SK-N-DZ (cell line): ENCODE data around the gene CPLX3.

Source experiments
- DNase-seq: peaks from one replicate; pipeline ENCODE4 v3.0.0-alpha.2; 2015; ENCODE audit warnings: low spot score

The CPLX3 gene

DNA sequence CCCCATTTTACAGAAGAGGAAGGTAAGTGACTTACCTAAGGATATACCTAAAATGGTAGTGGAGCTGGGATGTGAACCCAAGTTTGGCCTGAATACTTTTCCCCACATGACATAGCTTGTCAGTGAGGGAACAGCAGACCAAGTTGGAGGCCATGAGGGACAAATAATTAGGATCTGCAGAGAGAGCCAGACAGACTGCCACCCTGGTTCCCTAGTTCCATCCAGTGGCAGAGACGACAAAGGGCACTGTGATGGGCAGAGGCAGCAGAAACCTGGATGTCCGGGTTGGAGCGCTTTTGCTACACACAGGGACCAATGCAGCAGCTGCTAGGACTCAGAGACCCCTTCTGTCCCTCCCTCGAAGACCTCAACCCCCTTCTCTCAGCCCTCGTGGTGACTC is 1.2 kb downstream of the CPLX3 start:
- no peak for DNase-seq

GRCh38 chr15:74828835-74829234 is 2.4 kb downstream of the CPLX3 start:
- no peak for DNase-seq

GRCh38 chr15:74829486-74829885 is 3.1 kb downstream of the CPLX3 start:
- DNase-seq, result no peak

DNA sequence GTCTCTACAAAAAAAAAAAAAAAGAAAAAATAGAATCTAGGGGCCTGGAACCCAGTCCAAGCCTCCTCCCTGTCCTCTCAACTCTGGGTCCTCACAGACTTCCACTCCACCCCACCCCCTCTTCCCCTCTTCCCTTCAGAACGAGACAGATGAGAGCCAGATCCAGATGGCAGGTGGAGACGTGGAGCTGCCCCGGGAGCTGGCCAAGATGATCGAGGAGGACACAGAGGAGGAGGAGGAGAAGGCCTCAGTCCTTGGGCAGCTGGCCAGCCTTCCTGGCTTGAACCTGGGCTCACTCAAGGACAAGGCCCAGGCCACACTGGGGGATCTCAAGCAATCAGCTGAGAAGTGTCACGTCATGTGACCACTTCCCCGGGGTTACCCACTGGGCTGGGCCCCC is 3.6 kb downstream of the CPLX3 start:
- DNase-seq, result no peak

- DNase-seq, result no peak
Measured at GRCh38 chr15:74830868-74831267, 4.4 kb downstream of the CPLX3 start.

DNA sequence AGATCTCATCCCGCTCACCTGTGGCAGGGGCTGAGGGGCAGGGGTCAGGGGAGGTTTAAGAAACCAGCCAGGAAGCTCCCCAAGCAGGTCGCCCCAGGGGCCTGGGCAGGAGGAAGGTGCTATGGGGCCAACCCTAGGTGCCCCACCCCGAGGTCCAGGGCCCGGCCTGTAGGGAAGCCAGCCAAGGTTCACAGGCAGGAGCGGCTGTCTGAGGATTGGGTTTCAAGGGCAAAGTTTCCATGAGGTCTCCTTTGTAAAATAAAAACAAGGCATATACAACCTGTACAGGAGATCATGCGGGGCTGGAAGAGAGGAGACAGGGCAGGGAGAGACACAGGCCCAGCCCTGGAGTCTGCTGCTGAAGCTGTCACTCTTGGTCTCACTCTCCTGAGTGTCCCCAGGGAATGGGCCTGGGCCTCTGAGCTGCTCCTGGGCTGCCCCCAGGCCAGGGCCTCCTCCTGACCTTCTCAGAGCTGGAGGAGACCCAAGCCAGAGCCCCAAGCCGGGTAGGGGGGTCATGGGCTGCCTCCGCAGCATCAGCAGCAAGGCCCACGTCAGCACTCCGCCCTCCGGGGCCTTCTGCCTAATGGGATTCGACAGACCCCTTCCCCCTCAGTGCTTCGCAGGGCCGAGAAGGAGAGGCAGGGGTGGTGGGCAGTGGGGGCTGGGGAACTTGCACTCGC is 5.5 kb downstream of the CPLX3 start:
- peak; percentile 88 for DNase-seq

- DNase-seq, result no peak
Measured at GRCh38 chr15:74832826-74833225, 6.4 kb downstream of the CPLX3 start.

DNA sequence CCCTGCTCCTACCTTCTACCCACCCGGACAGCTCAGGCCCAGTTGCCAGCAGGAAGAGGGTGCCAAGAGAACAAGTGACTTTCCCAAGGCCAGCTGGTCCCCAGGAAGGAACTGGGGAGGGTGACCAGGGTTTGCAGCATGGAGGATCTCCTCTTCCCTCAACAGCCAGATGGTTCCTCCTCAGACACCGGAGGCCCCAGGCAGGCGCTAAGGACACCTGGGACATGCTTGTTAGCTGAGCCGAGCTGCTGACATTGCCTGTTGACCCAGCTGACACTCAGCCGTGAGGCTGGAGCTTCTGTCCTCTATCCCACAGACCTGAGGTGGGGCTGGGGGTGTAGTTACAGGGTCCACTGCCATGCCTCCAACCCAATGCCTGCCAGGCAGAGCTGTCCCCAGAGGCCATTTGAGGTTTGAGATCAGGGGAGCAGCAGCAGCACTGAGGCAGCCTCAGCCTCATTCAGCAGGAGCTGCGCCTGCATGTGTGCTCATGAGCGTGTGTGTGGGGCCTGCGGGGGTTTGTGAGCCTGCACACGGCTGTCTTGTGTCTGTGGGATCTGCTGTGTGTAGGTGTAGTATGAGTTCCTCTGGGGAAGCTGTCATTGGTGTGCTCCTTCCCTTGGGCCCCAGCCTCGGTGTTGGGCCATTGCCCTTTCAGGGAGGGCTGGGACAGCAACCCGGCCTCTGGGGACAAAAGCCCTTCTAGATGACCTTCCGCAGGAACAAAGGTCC is 7.1 kb downstream of the CPLX3 start:
- no peak for DNase-seq

DNA sequence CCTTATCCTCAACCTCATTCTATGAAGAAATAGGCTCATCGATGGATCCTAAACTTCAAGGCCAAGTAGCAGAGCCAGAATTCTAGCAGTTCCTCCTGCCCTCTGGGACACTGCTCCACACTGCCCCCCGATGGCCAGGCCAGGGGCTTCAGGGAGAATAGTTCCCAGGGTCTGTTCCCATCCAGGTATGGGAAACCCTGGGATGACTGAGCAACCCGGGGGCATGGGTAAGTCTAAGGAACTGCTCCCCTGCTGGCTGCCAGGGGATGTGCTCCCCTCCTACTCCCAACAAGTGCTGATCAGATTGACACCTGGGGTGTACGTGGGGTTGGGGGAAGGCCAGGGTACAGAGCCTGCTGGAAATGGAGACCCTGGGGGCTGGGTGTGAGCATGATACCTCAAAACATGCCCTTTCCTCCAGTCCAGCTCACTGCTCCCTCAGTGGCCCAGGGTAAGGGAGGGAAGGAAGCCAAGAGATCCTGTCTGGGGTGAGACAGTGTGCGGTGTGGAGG is 8.9 kb downstream of the CPLX3 start:
- peak; percentile 81 for DNase-seq

- DNase-seq, result no peak
Measured at GRCh38 chr15:74836846-74837245, 10.4 kb downstream of the CPLX3 start.

DNA sequence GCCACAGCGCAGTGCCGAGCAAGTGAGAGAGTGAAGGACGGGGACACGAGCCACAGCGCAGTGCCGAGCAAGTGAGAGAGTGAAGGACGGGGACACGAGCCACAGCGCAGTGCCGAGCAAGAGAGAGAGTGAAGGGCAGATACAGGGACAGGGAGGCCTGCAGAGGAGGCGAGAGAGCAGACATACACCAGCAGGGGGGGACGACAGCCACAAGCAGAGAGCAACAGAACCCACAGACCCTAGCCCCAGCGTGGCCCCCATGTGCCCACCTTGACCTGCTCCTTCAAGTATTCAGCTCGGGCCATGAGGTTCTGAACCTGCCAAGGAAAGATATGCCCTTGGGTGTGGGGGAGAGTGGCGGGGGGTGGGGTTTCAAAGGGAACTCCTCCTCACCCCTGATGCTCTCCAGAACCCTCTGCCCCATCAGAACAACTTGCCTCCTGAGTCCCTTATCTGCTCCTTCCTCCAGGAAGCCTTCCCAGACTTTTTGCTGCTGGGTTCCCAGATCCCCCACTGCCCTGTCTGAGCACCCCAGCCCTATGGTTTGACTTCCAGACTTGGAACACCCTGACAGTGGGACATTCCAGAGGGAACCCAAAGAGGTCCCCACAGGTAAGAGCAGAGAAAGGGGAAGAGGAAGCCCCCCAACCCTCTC is 11.2 kb downstream of the CPLX3 start:
- no peak for DNase-seq

DNA sequence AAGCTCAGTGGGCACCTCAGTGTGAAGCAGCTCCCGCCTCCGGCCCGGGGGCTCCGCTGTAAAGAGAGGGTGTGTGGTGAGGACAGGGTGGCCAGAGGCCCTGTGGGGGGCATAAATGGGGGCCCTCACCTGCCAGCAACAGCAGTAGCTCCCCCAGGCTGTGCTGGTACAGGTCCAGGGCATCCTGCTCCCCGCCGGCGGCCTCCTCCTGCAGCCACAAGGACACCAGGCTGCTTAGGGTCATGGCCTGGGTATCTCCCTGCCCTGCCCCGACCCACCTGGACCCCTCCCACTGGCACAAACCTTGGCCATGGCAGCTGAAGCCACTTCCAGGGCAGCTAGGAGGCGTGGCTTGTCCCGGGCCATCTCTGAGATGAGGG is 11.7 kb downstream of the CPLX3 start:
- no peak for DNase-seq

- no peak for DNase-seq
Measured at GRCh38 chr15:74838746-74839525, 12.5 kb downstream of the CPLX3 start.

GRCh38 chr15:74839526-74840395 is 13.3 kb downstream of the CPLX3 start:
- no peak for DNase-seq

DNA sequence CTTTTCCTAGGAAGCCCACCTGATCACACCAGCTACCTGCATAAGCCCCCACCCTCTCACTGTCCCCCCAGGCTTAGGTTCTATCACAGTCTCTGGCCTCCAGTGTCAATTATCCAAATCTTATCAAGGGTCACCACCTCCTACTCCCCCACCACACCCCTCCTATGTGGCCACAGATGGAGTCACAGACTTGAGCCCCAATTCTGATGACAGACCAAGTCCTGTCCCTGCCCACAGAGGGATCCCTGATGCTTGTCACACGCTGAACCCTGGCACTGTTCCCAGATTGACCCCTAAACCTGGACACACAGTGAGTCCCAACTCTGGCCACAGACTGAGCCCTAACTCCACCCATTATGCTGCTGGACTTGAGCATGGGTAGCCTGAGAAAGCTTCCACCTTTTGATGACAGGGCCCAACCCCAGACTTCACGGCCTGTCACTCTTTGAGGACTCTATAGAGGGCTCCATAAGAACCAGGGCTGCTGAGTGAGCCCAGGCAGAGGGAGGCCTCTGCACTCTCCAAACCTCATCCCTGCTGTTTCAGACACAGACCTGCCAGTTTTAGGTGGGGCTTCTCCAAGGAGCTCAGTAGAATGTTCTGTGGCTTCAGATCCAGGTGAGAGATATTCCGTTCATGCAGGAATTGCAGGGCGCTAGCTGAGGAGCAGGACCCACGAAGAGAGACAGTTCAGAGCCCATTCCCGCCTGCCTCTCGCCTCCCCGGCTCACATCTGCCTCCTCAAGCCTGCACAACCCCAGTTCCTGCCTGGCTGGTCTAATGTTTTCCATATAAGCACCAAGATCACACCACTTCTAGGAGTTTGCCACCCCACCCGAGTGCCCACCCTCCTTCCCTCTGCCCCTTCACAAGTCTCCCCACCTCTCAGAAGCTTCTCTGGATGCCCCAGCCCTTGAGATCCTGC is 14.7 kb downstream of the CPLX3 start:
- DNase-seq, result no peak

- DNase-seq, result no peak
Measured at GRCh38 chr15:74841891-74842373, 15.5 kb downstream of the CPLX3 start.

DNA sequence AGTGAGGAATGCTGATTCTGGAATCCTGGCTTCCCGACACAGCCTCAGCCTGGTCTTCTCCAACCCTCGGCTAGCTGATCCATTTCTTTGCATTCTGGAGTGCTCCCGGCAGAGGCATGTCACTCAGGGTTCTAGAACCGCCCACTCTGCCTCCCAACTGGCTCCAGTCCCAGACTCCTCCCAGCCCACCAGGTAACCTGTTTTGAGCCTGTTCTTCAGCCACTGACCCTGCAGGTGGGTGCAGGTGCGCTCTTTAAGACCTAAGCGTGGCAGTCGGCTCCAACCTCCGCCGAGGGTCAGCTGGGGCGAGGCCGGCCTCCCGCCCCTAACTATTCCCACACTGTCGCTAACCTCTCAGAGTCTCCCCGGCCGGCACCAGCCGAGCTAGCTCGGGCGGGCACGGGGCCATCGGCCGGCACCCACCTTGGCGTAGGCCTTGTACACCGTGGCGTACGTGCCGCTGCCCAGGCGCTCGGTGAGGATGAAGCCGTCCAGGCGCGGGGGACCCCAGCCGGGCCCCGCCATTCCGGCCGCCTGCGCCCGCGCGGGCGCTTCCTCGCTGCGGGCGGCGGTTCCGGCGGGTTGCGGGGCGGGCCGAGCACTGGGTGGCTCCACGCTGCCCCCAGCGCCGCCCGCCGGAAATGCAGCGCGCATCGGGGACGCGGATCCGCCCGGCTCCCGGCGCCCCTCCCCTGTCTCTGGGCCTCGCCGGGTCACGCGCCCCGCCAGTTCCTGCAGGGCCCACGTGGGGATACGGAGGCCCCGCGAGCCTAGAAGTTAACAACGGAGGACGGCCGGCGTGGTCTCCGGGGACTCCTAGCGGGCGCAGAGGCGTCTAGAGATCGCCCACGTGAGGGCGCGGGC is 16.4 kb downstream of the CPLX3 start, which contains the start of gene ULK3:
Gene ULK3, minus strand, starts transcription at position 576 of the 864 bp plus-strand sequence. Its CDS starts 51 bp downstream, at position 525.
- DNase-seq, result peak; percentile 91

- DNase-seq, result no peak
Measured at GRCh38 chr15:74843445-74843828, 17.0 kb downstream of the CPLX3 start.
